Right ventricle myocardium inferior (tissue), 1 donor: ENCODE measurements around the gene PRSS57. TPM values are rescaled to one million over a fixed set of nuclear protein-coding genes. Genes with fewer than 3 reads are reported as not detected.

Experiments
- ATAC-seq: fragments of 200-7000 bp; cut with Tn5 transposase; one replicate; pipeline ENCODE4 v1.9.1; 2020; ENCODE audit warnings: mild to moderate bottlenecking, moderate library complexity
- DNase-seq: peaks from one replicate; pipeline ENCODE4 v3.0.0; 2021; ENCODE audit errors: missing footprints
- intact Hi-C: fragments of 100-400 bp; cut with DNase I; formaldehyde crosslinking; loops from one replicate; pipeline ENCODE4 v1.11.0; 2022
- total RNA-seq: library from RNA; stranded (reverse); fragmentation: NEBNext Ultra II Directional; extraction: Animal tissue kit (Norgen Biotek cat#: 25700); gene quantifications from one replicate; pipeline ENCODE4 v1.2.1, GENCODE V29; 2021
- donor health status: DM: no; HTN: yes; CAD: no; lungs with severe emphysema.

PRSS57 gene
- total RNA-seq, 1 donor from 2014 or later = not detected

DNA sequence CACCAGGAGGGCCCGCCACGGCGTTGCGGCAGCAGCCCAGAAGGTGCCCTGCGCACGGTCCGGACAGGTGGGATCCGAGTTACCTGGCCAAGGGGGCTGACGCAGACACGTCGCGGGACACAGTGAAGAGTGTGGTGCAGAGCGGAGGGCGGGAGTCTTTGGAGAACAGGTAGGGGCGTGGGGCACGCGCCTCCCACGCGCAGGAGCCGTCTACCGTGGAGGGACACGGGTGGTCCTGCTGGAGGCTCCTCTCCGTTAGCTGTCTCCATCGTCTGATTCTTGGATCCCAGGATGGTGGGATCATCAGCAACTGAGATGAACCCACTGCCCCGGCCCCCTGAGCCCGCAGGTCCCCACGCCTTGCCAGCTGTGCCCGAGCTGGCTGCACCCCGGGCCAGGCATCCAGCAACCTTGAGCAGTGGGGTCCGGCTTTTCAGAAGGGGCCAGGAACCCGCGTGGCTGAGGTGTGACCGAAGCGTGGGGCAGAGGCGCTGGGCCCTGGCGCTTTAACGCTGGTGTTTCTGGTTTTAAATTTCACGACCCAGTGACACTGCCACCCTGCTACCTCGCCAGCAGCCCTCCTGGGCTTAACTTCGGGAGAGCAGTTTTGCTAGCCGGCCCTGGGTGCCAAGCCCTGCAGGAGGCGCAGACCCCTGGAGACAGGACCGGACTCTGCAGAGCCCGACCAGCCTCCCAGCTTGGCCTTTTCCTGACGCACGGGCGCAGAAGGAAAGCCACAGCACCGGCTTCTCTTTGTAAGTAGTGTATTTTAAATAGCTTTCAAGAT is 48.3 kb downstream of the PRSS57 start:
- ATAC-seq (no peak), DNase-seq (no peak)
- intact Hi-C loops = no loop called here

DNA sequence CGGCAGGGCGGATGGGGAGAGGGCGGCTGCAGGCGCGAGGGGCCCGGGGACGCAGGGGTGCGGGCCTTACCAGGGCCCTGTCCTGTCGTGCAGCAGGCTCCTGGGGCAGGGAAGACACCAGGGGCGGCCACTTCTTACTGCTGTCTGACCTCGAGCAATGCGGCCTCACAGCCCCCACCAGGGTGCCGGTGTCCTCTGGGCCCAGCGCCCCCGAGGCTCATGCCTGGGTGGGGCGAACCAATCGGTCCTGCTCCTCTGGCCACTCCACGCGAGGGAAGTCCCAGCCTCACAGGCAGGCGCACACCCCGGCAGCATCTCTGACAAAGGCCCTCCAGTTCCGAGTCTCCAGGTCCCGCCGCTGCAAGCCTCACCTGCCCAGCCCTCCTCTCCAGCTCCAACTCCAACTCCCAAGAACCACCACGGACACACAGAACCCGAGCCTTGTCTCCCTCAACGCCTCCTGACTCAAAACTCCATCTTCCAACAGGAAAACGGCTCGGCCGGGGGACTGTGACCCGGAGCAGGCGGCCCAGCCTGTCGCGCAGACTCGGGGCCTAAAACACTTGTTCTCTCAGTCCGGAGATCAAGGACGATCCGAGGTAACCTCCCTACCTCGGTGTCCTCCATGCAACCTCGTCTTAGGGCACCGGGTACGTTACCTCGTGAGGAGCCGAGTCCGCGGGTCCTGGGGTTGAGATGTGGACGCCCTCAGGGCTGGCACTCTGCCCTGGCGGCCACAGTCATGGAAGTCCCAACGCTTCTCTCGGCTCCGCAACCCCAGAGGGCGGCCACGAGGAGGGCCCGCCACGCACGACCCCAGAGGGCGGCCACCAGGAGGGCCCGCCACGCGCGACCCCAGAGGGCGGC is 49.1 kb downstream of the PRSS57 start:
- DNase-seq (no peak), ATAC-seq (no peak)
- intact Hi-C loops = no loop called here

DNA sequence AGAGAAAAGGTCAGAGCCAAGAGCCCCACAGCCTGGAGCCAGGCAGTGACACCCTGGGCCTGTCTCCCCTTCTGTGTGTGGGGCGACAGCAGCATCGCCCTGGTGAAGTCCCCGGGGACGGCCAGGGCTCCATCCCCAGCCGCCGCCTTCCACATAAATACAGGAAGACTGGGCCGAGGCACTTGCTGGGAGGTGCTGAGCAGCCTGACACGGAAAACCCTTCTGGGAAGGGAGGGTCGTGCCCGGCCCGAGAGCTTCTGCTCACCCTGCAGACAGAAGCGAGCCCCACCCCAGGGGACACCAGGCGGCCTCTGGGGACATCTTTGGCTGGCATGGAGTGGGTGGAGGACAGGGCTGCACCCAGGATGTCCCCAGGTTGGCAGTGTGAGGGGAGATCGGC is 50.5 kb downstream of the PRSS57 start:
- intact Hi-C loops = no loop called here

DNA sequence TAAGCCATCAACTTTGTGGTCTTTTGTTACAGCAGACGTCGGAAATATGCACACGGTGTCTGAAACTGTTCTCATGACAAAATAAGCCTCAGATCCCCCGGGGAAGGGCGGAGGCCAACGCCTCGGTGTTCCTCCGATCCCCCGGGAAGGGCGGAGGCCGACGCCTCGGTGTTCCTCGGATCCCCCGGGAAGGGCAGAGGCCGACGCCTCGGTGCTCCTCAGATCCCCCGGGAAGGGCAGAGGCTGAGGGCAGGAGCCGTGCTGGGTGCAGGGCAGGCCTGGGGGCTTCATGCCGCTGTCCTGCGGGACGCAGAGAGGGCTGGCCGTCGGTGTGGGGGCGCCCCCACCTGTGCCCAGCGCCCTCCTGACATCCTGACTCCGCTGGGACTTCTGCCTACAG is 50.9 kb downstream of the PRSS57 start:
- DNase-seq = no peak
- ATAC-seq = no peak
- intact Hi-C loops = no loop called here

More for the DNA sequence above, 50.5 kb downstream of the PRSS57 start:
- ATAC-seq (no peak), DNase-seq (no peak)

DNA sequence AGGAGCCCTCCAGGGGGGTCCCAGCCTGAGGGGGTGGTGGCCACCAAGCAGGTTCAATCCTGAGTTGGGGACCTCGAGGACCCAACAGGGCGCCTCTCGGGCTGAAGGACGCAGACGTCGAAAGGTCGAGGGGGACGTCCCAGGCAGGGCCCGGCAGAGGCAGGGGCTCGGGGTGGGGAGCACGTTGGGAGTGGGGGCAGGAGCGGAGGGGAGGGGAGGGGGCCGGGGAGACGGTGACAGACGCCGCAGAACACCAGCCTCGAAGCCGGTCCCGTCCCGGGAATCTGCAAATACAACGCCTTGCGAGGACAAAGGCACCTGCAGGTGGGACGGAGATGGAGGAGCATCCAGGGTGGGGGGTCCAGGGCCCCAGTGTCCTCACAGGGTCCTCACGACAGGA is 51.5 kb downstream of the PRSS57 start:
- no peak for ATAC-seq
- DNase-seq = no peak
- intact Hi-C loops = no loop called here

DNA sequence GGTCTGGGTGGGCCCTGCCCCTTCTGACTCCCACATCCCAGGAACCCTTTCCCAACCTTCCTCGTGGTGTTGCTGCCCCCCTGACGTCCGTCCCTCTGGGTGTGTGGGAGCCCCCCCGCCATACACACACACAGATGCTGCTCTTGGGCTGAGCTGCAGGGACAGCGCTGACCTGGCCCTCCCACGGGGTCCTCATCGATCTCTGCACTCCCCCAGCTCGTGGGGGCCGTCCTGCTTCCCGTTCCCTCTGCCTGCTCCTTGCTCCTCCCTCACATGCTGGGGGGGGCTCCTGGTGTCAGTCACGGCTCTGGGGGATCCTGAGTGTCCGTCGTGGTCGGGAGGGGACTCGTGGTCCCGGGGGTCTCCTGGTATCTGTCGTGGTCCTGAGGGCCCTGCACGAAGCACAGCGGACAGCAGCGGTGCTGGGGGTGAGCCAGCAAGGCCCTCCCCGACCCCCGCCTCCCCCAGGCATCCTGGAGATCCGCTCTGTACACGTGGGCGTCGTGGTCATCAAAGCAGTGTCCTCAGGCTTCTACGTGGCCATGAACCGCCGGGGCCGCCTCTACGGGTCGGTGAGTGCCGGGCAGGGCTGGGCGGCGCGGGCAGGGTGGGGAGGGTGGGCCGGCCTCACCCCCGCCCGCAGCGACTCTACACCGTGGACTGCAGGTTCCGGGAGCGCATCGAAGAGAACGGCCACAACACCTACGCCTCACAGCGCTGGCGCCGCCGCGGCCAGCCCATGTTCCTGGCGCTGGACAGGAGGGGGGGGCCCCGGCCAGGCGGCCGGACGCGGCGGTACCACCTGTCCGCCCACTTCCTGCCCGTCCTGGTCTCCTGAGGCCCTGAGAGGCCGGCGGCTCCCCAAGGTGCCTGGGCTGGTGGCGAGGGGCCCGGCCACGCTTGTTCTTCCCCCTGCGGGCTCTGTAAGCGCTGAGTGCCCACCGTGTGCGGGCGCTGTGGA is 52.2 kb downstream of the PRSS57 start:
- no peak for ATAC-seq
- no peak for DNase-seq
- intact Hi-C loops = no loop called here

DNA sequence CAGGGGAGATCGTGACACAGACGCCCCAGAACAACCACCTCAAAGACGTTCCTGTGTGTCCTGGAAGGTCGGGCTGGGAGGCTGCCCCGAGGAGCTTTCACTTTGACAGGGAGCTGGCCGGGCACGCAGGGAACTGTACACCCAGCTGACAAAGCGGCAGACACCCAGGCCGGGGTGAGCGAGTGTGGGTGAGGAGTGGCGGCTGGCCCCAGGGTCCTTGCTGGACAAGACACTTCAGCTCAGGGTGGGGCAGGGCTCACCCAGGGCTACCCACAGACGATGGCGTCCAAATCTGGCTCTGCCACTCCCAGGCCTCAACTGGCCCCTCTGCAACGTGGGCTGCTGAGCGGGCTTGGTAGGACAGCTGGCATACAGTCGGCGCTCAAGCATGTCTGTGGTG is 53.5 kb downstream of the PRSS57 start:
- DNase-seq (no peak), ATAC-seq (no peak)
- intact Hi-C loops = no loop called here

DNA sequence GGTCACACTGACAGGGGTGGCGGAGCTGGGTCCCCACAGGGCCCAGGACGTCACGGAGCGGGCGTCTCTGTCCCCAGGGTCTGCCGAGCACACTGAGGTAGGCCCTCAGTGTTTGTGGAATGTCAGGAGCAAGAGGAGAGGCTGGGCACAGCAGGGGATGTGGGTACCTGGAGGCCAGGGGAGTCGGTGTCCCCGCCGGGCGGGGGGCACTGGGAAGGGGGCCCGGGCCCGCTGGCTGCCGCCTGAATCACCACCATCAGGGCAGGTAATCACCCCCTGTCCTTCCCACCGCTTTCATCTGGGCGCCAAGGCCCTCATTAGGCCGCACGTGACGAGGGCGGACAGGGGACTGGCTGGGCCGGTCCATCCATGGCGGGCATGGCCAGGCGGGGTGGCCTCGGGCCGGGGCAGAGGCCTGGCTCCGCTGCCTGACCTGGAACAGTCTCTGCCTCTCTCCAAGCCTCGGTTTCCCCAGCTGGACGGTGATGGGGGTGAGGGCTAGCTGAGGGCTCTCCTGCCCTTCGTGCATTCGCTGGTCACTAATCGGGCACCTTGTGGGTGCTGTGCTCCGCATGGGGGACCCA is 54.6 kb downstream of the PRSS57 start:
- intact Hi-C loops = no loop called here
- DNase-seq (no peak), ATAC-seq (no peak)

DNA sequence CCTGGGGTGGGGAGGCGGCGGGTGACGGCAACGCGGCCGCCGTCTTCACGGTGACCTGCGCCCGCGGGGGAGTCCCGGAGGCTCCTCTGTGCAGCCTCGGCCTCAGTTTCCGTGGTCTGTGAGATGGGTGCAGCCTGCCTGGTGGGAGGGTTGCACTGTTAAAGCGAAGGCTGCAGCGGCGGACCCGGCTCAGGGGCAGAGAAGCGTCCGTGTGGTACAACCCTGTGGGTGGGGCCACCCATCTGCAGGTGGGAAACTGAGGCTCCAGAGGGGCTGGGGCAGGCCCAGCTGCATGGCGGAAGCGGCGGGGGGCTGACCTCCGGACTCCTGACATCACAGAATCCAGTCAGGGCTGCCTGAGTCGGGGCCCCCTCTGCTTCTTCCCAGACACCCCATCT is 55.1 kb downstream of the PRSS57 start:
- DNase-seq = no peak
- intact Hi-C loops = no loop called here
- no peak for ATAC-seq

DNA sequence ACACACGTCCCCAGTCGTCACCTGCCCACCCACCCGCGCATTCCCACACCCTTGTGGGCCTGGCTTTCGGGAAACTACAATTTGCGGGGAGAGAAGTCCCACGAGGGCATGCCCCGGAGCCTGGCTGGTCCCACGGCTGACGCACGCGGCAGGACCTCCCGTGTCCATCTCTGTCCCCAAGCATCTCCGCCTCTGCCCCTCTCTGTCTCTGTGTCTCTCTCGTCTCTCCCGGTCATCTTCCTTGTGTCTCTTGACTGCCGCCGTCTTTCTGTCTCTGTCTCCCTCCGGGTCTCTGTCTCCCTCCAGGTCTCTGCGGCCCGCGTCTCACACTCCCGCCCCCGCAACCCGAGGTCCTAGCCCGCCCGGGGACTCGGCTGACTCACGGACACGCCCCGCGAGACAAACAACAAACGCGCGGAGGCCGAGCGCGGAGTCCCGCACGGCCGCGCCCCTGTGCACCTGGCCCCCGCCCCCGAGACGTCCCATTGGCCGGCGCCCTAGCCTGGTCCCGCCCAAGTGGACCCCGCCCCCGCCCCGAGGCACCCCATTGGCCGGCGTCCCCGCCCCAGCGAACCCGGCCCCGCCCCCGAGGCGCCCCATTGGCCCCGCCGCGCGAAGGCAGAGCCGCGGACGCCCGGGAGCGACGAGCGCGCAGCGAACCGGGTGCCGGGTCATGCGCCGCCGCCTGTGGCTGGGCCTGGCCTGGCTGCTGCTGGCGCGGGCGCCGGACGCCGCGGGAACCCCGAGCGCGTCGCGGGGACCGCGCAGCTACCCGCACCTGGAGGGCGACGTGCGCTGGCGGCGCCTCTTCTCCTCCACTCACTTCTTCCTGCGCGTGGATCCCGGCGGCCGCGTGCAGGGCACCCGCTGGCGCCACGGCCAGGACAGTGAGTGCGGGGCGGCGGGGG is 55.7 kb downstream of the PRSS57 start, which contains the start of gene FGF22:
Gene FGF22, plus strand, starts transcription at position 627 of the 908 bp plus-strand sequence. Its CDS starts 47 bp downstream, at position 674.
- intact Hi-C loops = no loop called here
- DNase-seq (peak; percentile 96), ATAC-seq (peak; percentile 95)

DNA sequence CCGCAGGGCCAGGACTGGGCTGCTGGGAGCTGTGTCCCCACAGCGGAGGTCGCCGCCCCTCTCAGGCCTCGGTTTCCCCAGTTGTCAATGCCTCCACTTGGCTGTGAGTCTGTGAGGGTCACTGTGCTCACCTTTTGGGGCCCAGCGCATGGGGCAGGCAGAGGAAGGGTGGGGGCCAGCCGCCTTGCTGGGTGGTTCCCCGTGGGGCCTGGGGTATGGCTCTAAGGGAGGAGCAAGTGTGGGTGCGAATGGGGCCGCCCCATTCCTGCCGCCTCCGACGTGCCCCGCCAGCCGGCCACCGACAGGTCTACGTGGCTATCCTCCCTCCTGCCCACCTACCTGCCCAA is 56.4 kb downstream of the PRSS57 start:
- intact Hi-C loops = no loop called here
- no peak for DNase-seq
- ATAC-seq = no peak

Other genes with a start within 250 kb of the PRSS57 start
- 10.7 TPM for gene SHC2, start 234.4 kb downstream of the PRSS57 start, total RNA-seq
- 0.19 TPM for gene MADCAM1, start 199.0 kb downstream of the PRSS57 start, total RNA-seq
- gene TPGS1, start 188.0 kb downstream of the PRSS57 start, total RNA-seq = 10.3 TPM
- 109 TPM for gene CDC34, start 163.7 kb downstream of the PRSS57 start, total RNA-seq
- gene GZMM, start 151.4 kb downstream of the PRSS57 start, total RNA-seq = not detected
- 1,651 TPM for gene BSG, start 122.9 kb downstream of the PRSS57 start, total RNA-seq
- 4.5 TPM for gene HCN2, start 105.6 kb downstream of the PRSS57 start, total RNA-seq
- gene POLRMT, start 61.9 kb downstream of the PRSS57 start, total RNA-seq = 51.2 TPM
- gene FGF22, start 55.6 kb downstream of the PRSS57 start, total RNA-seq = not detected
- gene RNF126, start 32.2 kb downstream of the PRSS57 start, total RNA-seq = 19.7 TPM
- 37.1 TPM for gene FSTL3, start 19.1 kb downstream of the PRSS57 start, total RNA-seq
- 34.0 TPM for gene PALM, start 13.5 kb upstream of the PRSS57 start, total RNA-seq
- not detected for gene MISP, start 55.7 kb upstream of the PRSS57 start, total RNA-seq
- gene PTBP1, start 102.0 kb upstream of the PRSS57 start, total RNA-seq = 67.6 TPM
- gene PLPPR3, start 126.5 kb upstream of the PRSS57 start, total RNA-seq = not detected
- not detected for gene AZU1, start 132.4 kb upstream of the PRSS57 start, total RNA-seq
- gene PRTN3, start 145.5 kb upstream of the PRSS57 start, total RNA-seq = not detected
- gene ELANE, start 156.9 kb upstream of the PRSS57 start, total RNA-seq = 1.6 TPM
- gene CFD, start 164.2 kb upstream of the PRSS57 start, total RNA-seq = 655 TPM
- 23.5 TPM for gene MED16, start 197.7 kb upstream of the PRSS57 start, total RNA-seq
- not detected for gene RNU6-9, start 198.0 kb upstream of the PRSS57 start, total RNA-seq
- gene R3HDM4, start 217.8 kb upstream of the PRSS57 start, total RNA-seq = 21.9 TPM
- gene KISS1R, start 221.9 kb upstream of the PRSS57 start, total RNA-seq = not detected
- gene ARID3A, start 230.6 kb upstream of the PRSS57 start, total RNA-seq = 6.7 TPM